Osteocyte (in vitro differentiated cells): ENCODE measurements around the gene LRP1B. TPM values are rescaled to one million over a fixed set of nuclear protein-coding genes. Genes with fewer than 3 reads are reported as not detected.
"Not testable (repeated sequence)": the region's sequence is repeated elsewhere in the genome, so short reads cannot be mapped to it uniquely, and the experiment has no call there.

Source experiments
- DNase-seq: peaks from one replicate; pipeline ENCODE4 v3.0.0; 2021; ENCODE audit warnings: mixed read lengths; ENCODE audit not compliant: unreplicated experiment; ENCODE audit errors: extremely low spot score
- H3K27ac Mint-ChIP-seq: one replicate; pipeline ENCODE4 v1.8.0; 2021; ENCODE audit warnings: mild to moderate bottlenecking, mixed read lengths; ENCODE audit not compliant: unreplicated experiment
- H3K27me3 Mint-ChIP-seq: one replicate; pipeline ENCODE4 v1.8.0; 2021; ENCODE audit warnings: mixed read lengths; ENCODE audit not compliant: unreplicated experiment
- H3K36me3 Mint-ChIP-seq: one replicate; pipeline ENCODE4 v1.8.0; 2021; ENCODE audit warnings: mixed read lengths; ENCODE audit not compliant: unreplicated experiment
- H3K4me1 Mint-ChIP-seq: one replicate; pipeline ENCODE4 v1.8.0; 2021; ENCODE audit warnings: mixed read lengths; ENCODE audit not compliant: unreplicated experiment
- H3K4me3 Mint-ChIP-seq: one replicate; pipeline ENCODE4 v1.8.0; 2021; ENCODE audit warnings: mild to moderate bottlenecking, moderate library complexity, mixed read lengths; ENCODE audit not compliant: unreplicated experiment
- H3K9me3 Mint-ChIP-seq: one replicate; pipeline ENCODE4 v1.8.0; 2021; ENCODE audit warnings: mixed read lengths; ENCODE audit not compliant: unreplicated experiment
- total RNA-seq: library from RNA; stranded (reverse); gene quantifications from 2 replicates; pipeline ENCODE4 v1.2.1, GENCODE V29; 2021
- TF ChIP-seq, protein P1 (sequence below): fragments of 200-600 bp; sonication (generic); IDR thresholded peaks from 2 replicates; pipeline ENCODE4 v1.5.0; 2021; ENCODE audit warnings: antibody characterized with exemption, mild to moderate bottlenecking, moderate library complexity

The LRP1B gene
- total RNA-seq, 1 donor from 2014 or later = 3.6 TPM

GRCh38 chr2:140417504-140417903, 1713.3 kb downstream of the LRP1B start:
- Mint-ChIP-seq H3K27ac (no peak overlapping the region), H3K4me3 (no peak overlapping the region), H3K27me3 (no peaks in the 10 kb centered on the region), H3K9me3 (peaks cover 7% of the 10 kb centered on the region), H3K4me1 (no peaks in the 10 kb centered on the region), H3K36me3 (no peaks in the 10 kb centered on the region)
- no peak for DNase-seq
- TF ChIP-seq, protein P1, sequence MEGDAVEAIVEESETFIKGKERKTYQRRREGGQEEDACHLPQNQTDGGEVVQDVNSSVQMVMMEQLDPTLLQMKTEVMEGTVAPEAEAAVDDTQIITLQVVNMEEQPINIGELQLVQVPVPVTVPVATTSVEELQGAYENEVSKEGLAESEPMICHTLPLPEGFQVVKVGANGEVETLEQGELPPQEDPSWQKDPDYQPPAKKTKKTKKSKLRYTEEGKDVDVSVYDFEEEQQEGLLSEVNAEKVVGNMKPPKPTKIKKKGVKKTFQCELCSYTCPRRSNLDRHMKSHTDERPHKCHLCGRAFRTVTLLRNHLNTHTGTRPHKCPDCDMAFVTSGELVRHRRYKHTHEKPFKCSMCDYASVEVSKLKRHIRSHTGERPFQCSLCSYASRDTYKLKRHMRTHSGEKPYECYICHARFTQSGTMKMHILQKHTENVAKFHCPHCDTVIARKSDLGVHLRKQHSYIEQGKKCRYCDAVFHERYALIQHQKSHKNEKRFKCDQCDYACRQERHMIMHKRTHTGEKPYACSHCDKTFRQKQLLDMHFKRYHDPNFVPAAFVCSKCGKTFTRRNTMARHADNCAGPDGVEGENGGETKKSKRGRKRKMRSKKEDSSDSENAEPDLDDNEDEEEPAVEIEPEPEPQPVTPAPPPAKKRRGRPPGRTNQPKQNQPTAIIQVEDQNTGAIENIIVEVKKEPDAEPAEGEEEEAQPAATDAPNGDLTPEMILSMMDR = no peak

- DNase-seq = no peak
- H3K36me3 Mint-ChIP-seq = no peaks in the 10 kb centered on the region
- H3K27ac Mint-ChIP-seq = no peak overlapping the region
- no peaks in the 10 kb centered on the region for H3K27me3 Mint-ChIP-seq
- TF ChIP-seq, protein P1 = no peak
- H3K4me3 Mint-ChIP-seq = no peak overlapping the region
- peaks cover 7% of the 10 kb centered on the region for H3K9me3 Mint-ChIP-seq
- H3K4me1 Mint-ChIP-seq = no peaks in the 10 kb centered on the region
Observed at GRCh38 chr2:140416577-140416976, 1714.2 kb downstream of the LRP1B start.

GRCh38 chr2:140415035-140415434, 1715.8 kb downstream of the LRP1B start:
- not testable (repeated sequence) for H3K9me3 Mint-ChIP-seq

DNA sequence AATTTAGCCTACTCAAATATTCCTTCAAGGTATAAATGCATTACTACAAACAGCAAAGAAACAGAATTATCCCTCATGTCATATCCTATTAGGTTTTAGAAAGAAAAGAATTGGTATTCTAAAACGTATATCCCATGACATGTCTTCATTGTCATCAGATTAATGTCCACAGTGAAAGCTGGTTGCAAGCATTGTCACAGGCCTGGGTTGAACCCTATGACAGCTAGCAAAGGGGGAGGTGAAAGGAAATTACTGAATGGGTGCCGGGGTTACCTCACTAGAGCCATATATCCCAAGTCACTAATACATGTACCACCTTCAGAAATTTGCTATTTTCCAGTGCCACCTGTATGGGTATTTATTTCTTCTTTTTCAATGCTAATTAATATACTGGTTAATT, 1720.1 kb downstream of the LRP1B start:
- peaks cover 12% of the 10 kb centered on the region for H3K9me3 Mint-ChIP-seq
- H3K27ac Mint-ChIP-seq = no peak overlapping the region
- H3K4me1 Mint-ChIP-seq = no peaks in the 10 kb centered on the region
- no peak for DNase-seq
- H3K36me3 Mint-ChIP-seq = no peaks in the 10 kb centered on the region
- H3K27me3 Mint-ChIP-seq = no peaks in the 10 kb centered on the region
- TF ChIP-seq, protein P1 = no peak
- H3K4me3 Mint-ChIP-seq = no peak overlapping the region

More at GRCh38 chr2:140415035-140415434, 1715.8 kb downstream of the LRP1B start:
- H3K36me3 Mint-ChIP-seq, H3K27me3 Mint-ChIP-seq, H3K4me3 Mint-ChIP-seq, H3K4me1 Mint-ChIP-seq, DNase-seq, H3K27ac Mint-ChIP-seq: not testable (repeated sequence)

- H3K4me3 Mint-ChIP-seq = no peak overlapping the region
- DNase-seq = no peak
- H3K4me1 Mint-ChIP-seq = peaks cover 9% of the 10 kb centered on the region
- no peaks in the 10 kb centered on the region for H3K36me3 Mint-ChIP-seq
- H3K27me3 Mint-ChIP-seq = no peaks in the 10 kb centered on the region
- no peak overlapping the region for H3K27ac Mint-ChIP-seq
- TF ChIP-seq, protein P1 = no peak
- peaks cover 26% of the 10 kb centered on the region for H3K9me3 Mint-ChIP-seq
Observed at GRCh38 chr2:140401056-140401455, 1729.8 kb downstream of the LRP1B start.

GRCh38 chr2:140392824-140393223, 1738.0 kb downstream of the LRP1B start:
- no peak for DNase-seq
- no peaks in the 10 kb centered on the region for H3K36me3 Mint-ChIP-seq
- no peaks in the 10 kb centered on the region for H3K27me3 Mint-ChIP-seq
- no peak overlapping the region for H3K4me3 Mint-ChIP-seq
- no peak overlapping the region for H3K27ac Mint-ChIP-seq
- peaks cover 21% of the 10 kb centered on the region for H3K4me1 Mint-ChIP-seq
- TF ChIP-seq, protein P1 = no peak
- H3K9me3 Mint-ChIP-seq = no peaks in the 10 kb centered on the region
